Measurements from ENCODE around the gene TMCO1.
"Not testable (repeated sequence)": the region's sequence is repeated elsewhere in the genome, so short reads cannot be mapped to it uniquely, and the experiment has no call there.

TMCO1 gene

GRCh38 chr1:165686971-165687433, 81.7 kb downstream of the TMCO1 start:
- DNase-seq (ENCODE audit: low read depth in 2 of 2), result no peak

GRCh38 chr1:165686121-165686970, 82.3 kb downstream of the TMCO1 start:
- DNase-seq (ENCODE audit: low read depth in 2 of 2), result no peak

GRCh38 chr1:165683848-165684485, 84.7 kb downstream of the TMCO1 start:
- DNase-seq (ENCODE audit: low read depth in 2 of 2), result no peak

- DNase-seq (ENCODE audit: low read depth in 2 of 2), result not testable (repeated sequence)
These were observed 87.9 kb downstream of the TMCO1 start for GRCh38 chr1:165680773-165681172.

GRCh38 chr1:165680303-165680702, 88.4 kb downstream of the TMCO1 start:
- no peak for DNase-seq (ENCODE audit: low read depth in 2 of 2)

- DNase-seq (ENCODE audit: low read depth in 2 of 2), result no peak
These were observed 89.2 kb downstream of the TMCO1 start for GRCh38 chr1:165679282-165680036.

- no peak for DNase-seq (ENCODE audit: low read depth in 2 of 2)
These were observed 90.2 kb downstream of the TMCO1 start for GRCh38 chr1:165678509-165678908.
